ENCODE results near the gene IVNS1ABP. TPM values are rescaled to one million over a fixed set of nuclear protein-coding genes. Genes with fewer than 3 reads are reported as not detected.

IVNS1ABP gene
- total and polyA plus RNA-seq, 4 donors: 14.2 to 83.4 (median 34.0) TPM

- Histone ChIP-seq H3K27me3 (ENCODE audit: control insufficient read depth in 4 of 4, insufficient read depth in 4 of 4, low read length in 3 of 4) (no peaks in the 10 kb centered on the region), H3K36me3 (ENCODE audit: control insufficient read depth in 4 of 4, insufficient read depth in 3 of 4, low read depth in 1 of 4, low read length in 3 of 4) (peaks cover 0 to 3% (median 0%) of the 10 kb centered on the region in 4 donors), H3K27ac (ENCODE audit: low read depth in 1 of 2, low read length in 2 of 2) (no peak overlapping the region), H3K9ac (ENCODE audit: low read depth in 1 of 2, low read length in 2 of 2) (no peak overlapping the region), H3K9me3 (ENCODE audit: control insufficient read depth in 4 of 4, low read length in 3 of 4) (no peaks in the 10 kb centered on the region), H3K4me1 (ENCODE audit: control insufficient read depth in 4 of 4, insufficient read depth in 4 of 4, low read length in 3 of 4) (no peaks in the 10 kb centered on the region), H3K4me3 (ENCODE audit: low read depth in 1 of 3, low read length in 3 of 3) (no peak overlapping the region)
- no peak for DNase-seq (ENCODE audit: low spot score)
- TF ChIP-seq FOXA2 (IDR thresholded peaks at IDR 0.05) (no peak), SP1 (IDR thresholded peaks at IDR 0.05) (no peak), RXRA (IDR thresholded peaks at IDR 0.05) (no peak), EGR1 (IDR thresholded peaks at IDR 0.05; ENCODE audit: low read depth in 2 of 2) (no peak), NR2F2 (IDR thresholded peaks at IDR 0.05) (no peak), YY1 (IDR thresholded peaks at IDR 0.05) (no peak), TAF1 (conservative IDR thresholded peaks at IDR 0.05) (no peak)
These were observed 37.5 kb downstream of the IVNS1ABP start for GRCh38 chr1:185279571-185279970.

GRCh38 chr1:185271921-185272320 lies 45.1 kb downstream of the IVNS1ABP start:
- H3K36me3 ChIP-seq (ENCODE audit: control insufficient read depth in 4 of 4, insufficient read depth in 3 of 4, low read depth in 1 of 4, low read length in 3 of 4): no peaks in the 10 kb centered on the region
- no peak for TF ChIP-seq JUND (IDR thresholded peaks at IDR 0.05)
- no peak for TF ChIP-seq FOXA2 (IDR thresholded peaks at IDR 0.05)
- TF ChIP-seq ZBTB33 (IDR thresholded peaks at IDR 0.05): no peak
- TF ChIP-seq, protein P1, sequence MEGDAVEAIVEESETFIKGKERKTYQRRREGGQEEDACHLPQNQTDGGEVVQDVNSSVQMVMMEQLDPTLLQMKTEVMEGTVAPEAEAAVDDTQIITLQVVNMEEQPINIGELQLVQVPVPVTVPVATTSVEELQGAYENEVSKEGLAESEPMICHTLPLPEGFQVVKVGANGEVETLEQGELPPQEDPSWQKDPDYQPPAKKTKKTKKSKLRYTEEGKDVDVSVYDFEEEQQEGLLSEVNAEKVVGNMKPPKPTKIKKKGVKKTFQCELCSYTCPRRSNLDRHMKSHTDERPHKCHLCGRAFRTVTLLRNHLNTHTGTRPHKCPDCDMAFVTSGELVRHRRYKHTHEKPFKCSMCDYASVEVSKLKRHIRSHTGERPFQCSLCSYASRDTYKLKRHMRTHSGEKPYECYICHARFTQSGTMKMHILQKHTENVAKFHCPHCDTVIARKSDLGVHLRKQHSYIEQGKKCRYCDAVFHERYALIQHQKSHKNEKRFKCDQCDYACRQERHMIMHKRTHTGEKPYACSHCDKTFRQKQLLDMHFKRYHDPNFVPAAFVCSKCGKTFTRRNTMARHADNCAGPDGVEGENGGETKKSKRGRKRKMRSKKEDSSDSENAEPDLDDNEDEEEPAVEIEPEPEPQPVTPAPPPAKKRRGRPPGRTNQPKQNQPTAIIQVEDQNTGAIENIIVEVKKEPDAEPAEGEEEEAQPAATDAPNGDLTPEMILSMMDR (IDR thresholded peaks at IDR 0.05; ENCODE audit: low read depth, low read length, missing input control): no peak

GRCh38 chr1:185268352-185268751 lies 48.7 kb downstream of the IVNS1ABP start:
- Histone ChIP-seq H3K27me3 (ENCODE audit: control insufficient read depth in 4 of 4, insufficient read depth in 4 of 4, low read length in 3 of 4) (no peaks in the 10 kb centered on the region), H3K36me3 (ENCODE audit: control insufficient read depth in 4 of 4, insufficient read depth in 3 of 4, low read depth in 1 of 4, low read length in 3 of 4) (no peaks in the 10 kb centered on the region), H3K9ac (ENCODE audit: low read depth in 1 of 2, low read length in 2 of 2) (no peak overlapping the region), H3K27ac (ENCODE audit: low read depth in 1 of 2, low read length in 2 of 2) (no peak overlapping the region), H3K9me3 (ENCODE audit: control insufficient read depth in 4 of 4, low read length in 3 of 4) (no peaks in the 10 kb centered on the region), H3K4me1 (ENCODE audit: control insufficient read depth in 4 of 4, insufficient read depth in 4 of 4, low read length in 3 of 4) (no peaks in the 10 kb centered on the region), H3K4me3 (ENCODE audit: low read depth in 1 of 3, low read length in 3 of 3) (no peak overlapping the region)
- TF ChIP-seq HNF4G (IDR thresholded peaks at IDR 0.05) (no peak), RAD21 (IDR thresholded peaks at IDR 0.05) (no peak), RXRA (IDR thresholded peaks at IDR 0.05) (no peak), GABPA (IDR thresholded peaks at IDR 0.05 in 1 of 2, conservative IDR thresholded peaks at IDR 0.05 in 1 of 2) (no peak), FOXA2 (IDR thresholded peaks at IDR 0.05) (no peak), FOXA1 (IDR thresholded peaks at IDR 0.05) (no peak), JUND (IDR thresholded peaks at IDR 0.05) (no peak), SP1 (IDR thresholded peaks at IDR 0.05) (no peak), NR2F2 (IDR thresholded peaks at IDR 0.05) (no peak)
- TF ChIP-seq, protein P2, sequence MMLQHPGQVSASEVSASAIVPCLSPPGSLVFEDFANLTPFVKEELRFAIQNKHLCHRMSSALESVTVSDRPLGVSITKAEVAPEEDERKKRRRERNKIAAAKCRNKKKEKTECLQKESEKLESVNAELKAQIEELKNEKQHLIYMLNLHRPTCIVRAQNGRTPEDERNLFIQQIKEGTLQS (IDR thresholded peaks at IDR 0.05): no peak
- TF ChIP-seq, protein P3, sequence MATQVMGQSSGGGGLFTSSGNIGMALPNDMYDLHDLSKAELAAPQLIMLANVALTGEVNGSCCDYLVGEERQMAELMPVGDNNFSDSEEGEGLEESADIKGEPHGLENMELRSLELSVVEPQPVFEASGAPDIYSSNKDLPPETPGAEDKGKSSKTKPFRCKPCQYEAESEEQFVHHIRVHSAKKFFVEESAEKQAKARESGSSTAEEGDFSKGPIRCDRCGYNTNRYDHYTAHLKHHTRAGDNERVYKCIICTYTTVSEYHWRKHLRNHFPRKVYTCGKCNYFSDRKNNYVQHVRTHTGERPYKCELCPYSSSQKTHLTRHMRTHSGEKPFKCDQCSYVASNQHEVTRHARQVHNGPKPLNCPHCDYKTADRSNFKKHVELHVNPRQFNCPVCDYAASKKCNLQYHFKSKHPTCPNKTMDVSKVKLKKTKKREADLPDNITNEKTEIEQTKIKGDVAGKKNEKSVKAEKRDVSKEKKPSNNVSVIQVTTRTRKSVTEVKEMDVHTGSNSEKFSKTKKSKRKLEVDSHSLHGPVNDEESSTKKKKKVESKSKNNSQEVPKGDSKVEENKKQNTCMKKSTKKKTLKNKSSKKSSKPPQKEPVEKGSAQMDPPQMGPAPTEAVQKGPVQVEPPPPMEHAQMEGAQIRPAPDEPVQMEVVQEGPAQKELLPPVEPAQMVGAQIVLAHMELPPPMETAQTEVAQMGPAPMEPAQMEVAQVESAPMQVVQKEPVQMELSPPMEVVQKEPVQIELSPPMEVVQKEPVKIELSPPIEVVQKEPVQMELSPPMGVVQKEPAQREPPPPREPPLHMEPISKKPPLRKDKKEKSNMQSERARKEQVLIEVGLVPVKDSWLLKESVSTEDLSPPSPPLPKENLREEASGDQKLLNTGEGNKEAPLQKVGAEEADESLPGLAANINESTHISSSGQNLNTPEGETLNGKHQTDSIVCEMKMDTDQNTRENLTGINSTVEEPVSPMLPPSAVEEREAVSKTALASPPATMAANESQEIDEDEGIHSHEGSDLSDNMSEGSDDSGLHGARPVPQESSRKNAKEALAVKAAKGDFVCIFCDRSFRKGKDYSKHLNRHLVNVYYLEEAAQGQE (IDR thresholded peaks at IDR 0.05): no peak
- TF ChIP-seq, protein P1 (IDR thresholded peaks at IDR 0.05; ENCODE audit: low read depth, low read length, missing input control): no peak
- no peak for DNase-seq (ENCODE audit: low spot score)
- 86% methylated on average over 2 of the region's 2 CpGs for WGBS

More at GRCh38 chr1:185271921-185272320, 45.1 kb downstream of the IVNS1ABP start:
- H3K4me3 ChIP-seq (ENCODE audit: low read depth in 1 of 3, low read length in 3 of 3): no peak overlapping the region
- no peaks in the 10 kb centered on the region for H3K4me1 ChIP-seq (ENCODE audit: control insufficient read depth in 4 of 4, insufficient read depth in 4 of 4, low read length in 3 of 4)
- H3K9me3 ChIP-seq (ENCODE audit: control insufficient read depth in 4 of 4, low read length in 3 of 4): no peaks in the 10 kb centered on the region
- no peaks in the 10 kb centered on the region for H3K27me3 ChIP-seq (ENCODE audit: control insufficient read depth in 4 of 4, insufficient read depth in 4 of 4, low read length in 3 of 4)
- H3K27ac ChIP-seq (ENCODE audit: low read depth in 1 of 2, low read length in 2 of 2): no peak overlapping the region
- 96% methylated on average over 4 of the region's 4 CpGs for WGBS
- DNase-seq (ENCODE audit: low spot score): no peak
- no peak overlapping the region for H3K9ac ChIP-seq (ENCODE audit: low read depth in 1 of 2, low read length in 2 of 2)
